ENCODE data around the gene RSPO4.

RSPO4 gene

GRCh38 chr20:910132-910869 is 91.8 kb downstream of the RSPO4 start:
- no peak for DNase-seq (ENCODE audit: low spot score)

GRCh38 chr20:909641-910040 is 92.5 kb downstream of the RSPO4 start:
- DNase-seq (ENCODE audit: low spot score) = no peak

Data from RKO (cell line).